Prostate gland (tissue), 2 donors: ENCODE results near the gene GNG14. TPM values are rescaled to one million over a fixed set of nuclear protein-coding genes. Genes with fewer than 3 reads are reported as not detected.
A peak's percentile ranks its signal among the peaks of the same experiment; 100 is the strongest.
"Not testable (repeated sequence)": the region's sequence is repeated elsewhere in the genome, so short reads cannot be mapped to it uniquely, and the experiment has no call there.

ENCODE experiments used
- DNase-seq: peaks from one replicate; pipeline ENCODE4 v3.0.0-alpha.2; 2019; ENCODE audit warnings: low spot score
- H3K27ac ChIP-seq, 2 donors: fragments of 200-600 bp; sonication (generic); 2 replicates each; pipeline ENCODE4 v1.5.1; 2017 to 2019
- H3K27me3 ChIP-seq: fragments of 200-600 bp; sonication (generic); replicated peaks from 2 replicates; pipeline ENCODE4 v1.5.1; 2019; ENCODE audit not compliant: insufficient read depth
- H3K36me3 ChIP-seq, 2 donors: fragments of 200-600 bp; sonication (generic); 1 replicate in 1 of 2; 2 replicates in 1 of 2; pipeline versions ENCODE4 v1.5.1 to v1.8.1; 2017 to 2019
- H3K4me1 ChIP-seq: fragments of 200-600 bp; sonication (generic); replicated peaks from 2 replicates; pipeline ENCODE4 v1.5.1; 2019
- H3K4me3 ChIP-seq, 2 donors: fragments of 200-600 bp; sonication (generic); 2 replicates each; pipeline ENCODE4 v1.5.1; 2017 to 2019
- H3K9me3 ChIP-seq: fragments of 200-600 bp; sonication (generic); 2 replicates; pipeline ENCODE4 v1.5.1; 2017
- POLR2A ChIP-seq: fragments of 450-650 bp; IDR thresholded peaks from one replicate; pipeline ENCODE4 v1.6.1; 2016; ENCODE audit warnings: antibody characterized with exemption, mild to moderate bottlenecking
- POLR2AphosphoS5 ChIP-seq: sonication (generic); formaldehyde crosslinking; IDR thresholded peaks from one replicate; pipeline ENCODE4 v1.6.1; 2017; ENCODE audit warnings: antibody characterized with exemption
- WGBS: methylation state at CpG from one replicate; pipeline ENCODE4 v1.1.5; 2018; 5-methylcytosine and 5-hydroxymethylcytosine counted together
- intact Hi-C: fragments of 100-400 bp; cut with DNase I; formaldehyde crosslinking; loops from one replicate; pipeline ENCODE4 v1.14.2; 2022
- total RNA-seq, 2 donors: library from RNA; depleted of rRNA; stranded (reverse); fragments of >200 nt; gene quantifications; one replicate each; pipeline ENCODE4 v1.1.0, GENCODE V29; 2016
- TF ChIP-seq, protein P1 (sequence below), 4 experiments: fragments of 200-600 bp in 2 of 4; fragments of 450-650 bp in 2 of 4; sonication (generic) in 2 of 4; IDR thresholded peaks; 1 replicate in 3 of 4; 2 replicates in 1 of 4; pipeline ENCODE4 v1.5.1; 2016 to 2019; ENCODE audit warnings: antibody characterized with exemption in 4 of 4, mild to moderate bottlenecking in 2 of 4, moderate library complexity in 2 of 4

The GNG14 gene
- total RNA-seq, 2 donors from 2014 or later: not detected

DNA sequence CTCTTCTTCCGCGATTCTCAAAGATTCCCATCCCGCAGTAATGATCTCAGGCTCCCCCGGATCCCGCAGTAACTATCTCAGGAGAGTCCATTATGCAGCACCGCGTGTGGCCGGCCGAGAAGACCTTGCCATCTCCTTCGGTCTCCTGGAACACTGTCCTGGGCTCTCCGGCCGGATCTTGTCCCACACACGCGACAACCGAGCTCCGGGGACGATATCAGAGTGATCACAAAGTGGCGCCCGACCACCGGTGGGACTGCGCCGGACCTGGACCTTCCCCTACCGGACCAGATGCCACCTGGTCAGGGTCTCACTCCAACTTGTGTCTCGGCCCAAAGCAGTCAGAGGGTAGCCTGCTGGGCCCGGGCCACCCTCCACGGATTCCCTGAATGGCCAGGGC is 45.3 kb upstream of the GNG14 start:
- Histone ChIP-seq H3K36me3 (no peaks in the 10 kb centered on the region), H3K9me3 (no peaks in the 10 kb centered on the region), H3K4me1 (no peaks in the 10 kb centered on the region), H3K27me3 (no peaks in the 10 kb centered on the region), H3K27ac (no peak overlapping the region), H3K4me3 (no peak overlapping the region)
- 90% methylated on average over 26 of the region's 26 CpGs for WGBS
- intact Hi-C loops: no loop called here
- TF ChIP-seq POLR2AphosphoS5 (no peak), POLR2A (no peak)
- TF ChIP-seq, protein P1, sequence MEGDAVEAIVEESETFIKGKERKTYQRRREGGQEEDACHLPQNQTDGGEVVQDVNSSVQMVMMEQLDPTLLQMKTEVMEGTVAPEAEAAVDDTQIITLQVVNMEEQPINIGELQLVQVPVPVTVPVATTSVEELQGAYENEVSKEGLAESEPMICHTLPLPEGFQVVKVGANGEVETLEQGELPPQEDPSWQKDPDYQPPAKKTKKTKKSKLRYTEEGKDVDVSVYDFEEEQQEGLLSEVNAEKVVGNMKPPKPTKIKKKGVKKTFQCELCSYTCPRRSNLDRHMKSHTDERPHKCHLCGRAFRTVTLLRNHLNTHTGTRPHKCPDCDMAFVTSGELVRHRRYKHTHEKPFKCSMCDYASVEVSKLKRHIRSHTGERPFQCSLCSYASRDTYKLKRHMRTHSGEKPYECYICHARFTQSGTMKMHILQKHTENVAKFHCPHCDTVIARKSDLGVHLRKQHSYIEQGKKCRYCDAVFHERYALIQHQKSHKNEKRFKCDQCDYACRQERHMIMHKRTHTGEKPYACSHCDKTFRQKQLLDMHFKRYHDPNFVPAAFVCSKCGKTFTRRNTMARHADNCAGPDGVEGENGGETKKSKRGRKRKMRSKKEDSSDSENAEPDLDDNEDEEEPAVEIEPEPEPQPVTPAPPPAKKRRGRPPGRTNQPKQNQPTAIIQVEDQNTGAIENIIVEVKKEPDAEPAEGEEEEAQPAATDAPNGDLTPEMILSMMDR (IDR thresholded peaks at IDR 0.05): no peak
- no peak for DNase-seq

GRCh38 chr19:12643716-12644115 is 44.1 kb upstream of the GNG14 start:
- H3K4me3 ChIP-seq, H3K27ac ChIP-seq, intact Hi-C loops, H3K36me3 ChIP-seq, H3K4me1 ChIP-seq, DNase-seq, H3K27me3 ChIP-seq, H3K9me3 ChIP-seq: not testable (repeated sequence)
- WGBS: 95% methylated on average over 14 of the region's 14 CpGs

GRCh38 chr19:12646551-12646950 is 41.2 kb upstream of the GNG14 start:
- Histone ChIP-seq H3K27ac (no peak overlapping the region), H3K4me3 (no peak overlapping the region), H3K36me3 (no peaks in the 10 kb centered on the region), H3K9me3 (no peaks in the 10 kb centered on the region), H3K27me3 (no peaks in the 10 kb centered on the region), H3K4me1 (peaks cover 5% of the 10 kb centered on the region)
- TF ChIP-seq, protein P1 (IDR thresholded peaks at IDR 0.05): no peak
- no peak for TF ChIP-seq POLR2AphosphoS5
- TF ChIP-seq POLR2A: no peak
- no peak for DNase-seq
- WGBS: 85% methylated on average over 10 of the region's 10 CpGs
- intact Hi-C loops: no loop called here

DNA sequence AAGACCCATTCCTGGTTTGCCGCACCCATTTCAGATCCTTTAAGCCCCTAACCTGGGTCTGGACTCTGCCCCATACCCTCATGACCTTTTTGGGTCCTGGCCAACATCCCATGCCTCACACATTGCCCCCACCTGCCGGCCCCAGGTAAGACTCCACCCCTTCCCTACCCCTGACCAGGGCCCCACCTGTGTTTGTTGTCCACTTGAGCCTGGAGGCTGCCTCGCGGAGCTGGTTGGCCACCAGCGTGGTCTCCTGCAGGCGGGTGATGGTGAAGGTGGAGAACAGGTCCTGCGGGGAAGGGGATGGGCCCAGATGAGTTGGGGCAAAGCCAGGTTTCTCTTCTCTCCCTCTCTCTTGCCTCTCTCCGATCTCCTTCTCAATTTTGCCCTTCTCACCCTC is 40.8 kb upstream of the GNG14 start:
- no peak for DNase-seq
- WGBS: 70% methylated on average over 8 of the region's 8 CpGs
- Histone ChIP-seq H3K4me3 (no peak overlapping the region), H3K27me3 (no peaks in the 10 kb centered on the region), H3K4me1 (peaks cover 5% of the 10 kb centered on the region), H3K27ac (no peak overlapping the region), H3K9me3 (no peaks in the 10 kb centered on the region), H3K36me3 (no peaks in the 10 kb centered on the region)
- TF ChIP-seq, protein P1 (IDR thresholded peaks at IDR 0.05): no peak
- TF ChIP-seq POLR2A (no peak), POLR2AphosphoS5 (no peak)
- intact Hi-C loops: no loop called here

DNA sequence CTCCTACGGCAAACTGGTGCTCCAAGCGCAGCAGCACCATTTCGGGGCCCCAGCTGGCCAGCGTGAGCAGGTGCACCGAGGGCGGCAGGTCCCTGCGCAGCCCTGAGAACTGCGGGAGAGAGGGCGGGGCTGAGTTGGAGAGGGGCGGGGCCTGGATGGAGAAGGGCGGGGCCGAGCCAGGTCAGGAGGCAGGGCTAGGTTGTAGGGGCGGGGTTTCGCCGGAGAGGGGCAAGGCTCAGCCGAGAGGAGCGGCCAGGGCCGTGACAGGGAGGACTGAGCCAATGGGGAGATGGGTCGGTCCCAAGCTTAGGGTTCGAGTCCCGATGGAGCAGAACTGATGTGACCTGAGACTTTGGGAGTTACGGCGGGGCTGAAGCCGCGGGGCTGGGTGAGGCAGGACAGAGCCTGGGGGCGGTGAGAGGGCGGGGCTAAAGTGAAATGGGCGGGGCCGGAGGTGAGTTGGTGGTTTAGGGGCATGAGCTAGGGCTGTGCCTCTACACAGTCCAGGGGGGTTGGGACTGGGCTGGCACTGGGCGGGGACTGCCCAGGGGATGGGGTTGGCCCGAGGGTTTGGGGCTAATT is 40.2 kb upstream of the GNG14 start:
- Histone ChIP-seq H3K27ac (no peak overlapping the region), H3K27me3 (no peaks in the 10 kb centered on the region), H3K4me1 (peaks cover 5% of the 10 kb centered on the region), H3K36me3 (no peaks in the 10 kb centered on the region), H3K9me3 (no peaks in the 10 kb centered on the region), H3K4me3 (peak overlapping the region; percentile 12 to 20)
- DNase-seq: peak; percentile 33
- TF ChIP-seq POLR2A (no peak), POLR2AphosphoS5 (no peak)
- TF ChIP-seq, protein P1 (IDR thresholded peaks at IDR 0.05): no peak
- 13% methylated on average over 31 of the region's 31 CpGs for WGBS
- intact Hi-C loops: no loop called here
